H1 (cell line): ENCODE results near the gene MOGAT3. TPM values are rescaled to one million over a fixed set of nuclear protein-coding genes. Genes with fewer than 3 reads are reported as not detected.

Experiments
- CTCF ChIA-PET: fragments of 300-600 bp; sonication (Branson Sonifier 250); formaldehyde crosslinking; loops from one replicate; lab custom pipeline; 2021; ENCODE audit not compliant: partially characterized antibody; lab: Charles Lee
- POLR2A ChIA-PET: fragments of 300-600 bp; sonication (Branson Sonifier 250); formaldehyde crosslinking; loops from one replicate; lab custom pipeline; 2021; ENCODE audit warnings: inconsistent platforms; ENCODE audit not compliant: partially characterized antibody; lab: Charles Lee
- DNase-seq, 2 experiments: peaks; one replicate each; pipeline versions ENCODE4 v3.0.0 to v3.0.0-alpha.2; 2010 to 2022; ENCODE audit warnings: low spot score in 2 of 2, low read depth in 1 of 2, mixed read lengths in 1 of 2
- FAIRE-seq: peaks from 2 replicates; lab custom pipeline; 2011; peaks lifted over from hg19 to GRCh38; lab: Jason Lieb, UNC
- H2AFZ ChIP-seq: 2 replicates; pipeline ENCODE4 v1.8.1; 2012; ENCODE audit warnings: low read length, inconsistent platforms
- H2AK5ac ChIP-seq: 2 replicates; pipeline ENCODE4 v1.6.1; 2013; ENCODE audit warnings: low read depth, low read length
- H2BK120ac ChIP-seq: replicated peaks from 2 replicates; pipeline ENCODE3; 2013; ENCODE audit warnings: low read depth, low read length, inconsistent platforms
- H2BK12ac ChIP-seq: 2 replicates; pipeline ENCODE4 v1.6.1; 2013; ENCODE audit warnings: low read depth, low read length
- H2BK15ac ChIP-seq: 2 replicates; pipeline ENCODE4 v1.6.1; 2013; ENCODE audit warnings: low read length
- H2BK20ac ChIP-seq: 2 replicates; pipeline ENCODE4 v1.6.1; 2013; ENCODE audit warnings: low read length
- H2BK5ac ChIP-seq: 2 replicates; pipeline ENCODE4 v1.6.1; 2013; ENCODE audit warnings: low read depth, low read length
- H3K14ac ChIP-seq: 2 replicates; pipeline ENCODE4 v1.6.1; 2013; ENCODE audit warnings: inconsistent platforms; ENCODE audit not compliant: insufficient read length
- H3K18ac ChIP-seq: 2 replicates; pipeline ENCODE4 v1.6.1; 2013; ENCODE audit warnings: low read length; ENCODE audit errors: extremely low read depth
- H3K23ac ChIP-seq: 2 replicates; pipeline ENCODE4 v1.6.1; 2013; ENCODE audit warnings: inconsistent platforms; ENCODE audit not compliant: insufficient read length
- H3K23me2 ChIP-seq: 2 replicates; pipeline ENCODE4 v1.6.1; 2013; ENCODE audit warnings: low read depth, low read length
- H3K27ac ChIP-seq: 2 replicates; pipeline ENCODE4 v1.6.1; 2011; ENCODE audit warnings: low read depth, low read length, inconsistent platforms
- H3K27me3 ChIP-seq, 4 experiments: replicated peaks in 1 of 4; 1 replicate in 1 of 4; 2 replicates in 3 of 4; pipeline versions ENCODE4 v1.6.1 to v1.8.1; 2011 to 2013; ENCODE audit warnings: low read length in 3 of 4, mild to moderate bottlenecking in 3 of 4, inconsistent platforms in 2 of 4, mixed read lengths in 2 of 4, moderate library complexity in 1 of 4; ENCODE audit not compliant: control insufficient read depth in 3 of 4, insufficient read depth in 3 of 4; ENCODE audit errors: extremely low read depth in 1 of 4
- H3K36me3 ChIP-seq, 4 experiments: 2 replicates each; pipeline versions ENCODE4 v1.6.1 to v1.8.1; 2011 to 2013; ENCODE audit warnings: mild to moderate bottlenecking in 4 of 4, low read length in 3 of 4, moderate library complexity in 2 of 4, control low read depth in 1 of 4, inconsistent platforms in 1 of 4; ENCODE audit not compliant: insufficient read depth in 4 of 4, control insufficient read depth in 2 of 4
- H3K4ac ChIP-seq: replicated peaks from 2 replicates; pipeline ENCODE3; 2013; ENCODE audit warnings: low read length, low read depth, mixed read lengths, inconsistent platforms; ENCODE audit not compliant: insufficient read length
- H3K4me1 ChIP-seq, 4 experiments: replicated peaks in 1 of 4; 1 replicate in 1 of 4; 2 replicates in 3 of 4; pipeline versions ENCODE4 v1.6.1 to v1.8.1; 2011 to 2013; ENCODE audit warnings: low read length in 3 of 4, inconsistent platforms in 2 of 4, mixed read lengths in 1 of 4; ENCODE audit not compliant: insufficient read depth in 4 of 4, control insufficient read depth in 3 of 4
- H3K4me2 ChIP-seq, 2 experiments: 2 replicates each; pipeline versions ENCODE4 v1.6.1 to v1.8.1; 2011 to 2013; ENCODE audit warnings: low read depth in 2 of 2, low read length in 2 of 2, control low read depth in 1 of 2, inconsistent platforms in 1 of 2, mild to moderate bottlenecking in 1 of 2; ENCODE audit not compliant: insufficient read depth in 1 of 2
- H3K4me3 ChIP-seq, 4 experiments: fragments of 200-600, 300-600 bp in 1 of 4; sonication (generic), shearing (Covaris generic), sonication (Bioruptor Twin) in 1 of 4; 2 replicates each; pipeline versions ENCODE4 v1.5.1 to v1.8.1; 2011 to 2016; ENCODE audit warnings: low read length in 4 of 4, low read depth in 3 of 4, control low read depth in 2 of 4, inconsistent platforms in 2 of 4, mild to moderate bottlenecking in 2 of 4, mixed read lengths in 1 of 4, moderate library complexity in 1 of 4; ENCODE audit not compliant: insufficient read depth in 2 of 4; ENCODE audit errors: extremely low read depth in 1 of 4
- H3K56ac ChIP-seq: replicated peaks from 2 replicates; pipeline ENCODE3; 2013; ENCODE audit warnings: low read depth, mild to moderate bottlenecking, mixed read lengths, low read length, inconsistent platforms; ENCODE audit not compliant: insufficient read length
- H3K79me1 ChIP-seq: 2 replicates; pipeline ENCODE4 v1.6.1; 2013; ENCODE audit warnings: low read depth, low read length, control low read depth
- H3K79me2 ChIP-seq, 2 experiments: 2 replicates each; pipeline versions ENCODE4 v1.6.1 to v1.8.1; 2012 to 2013; ENCODE audit warnings: low read length in 2 of 2, mild to moderate bottlenecking in 2 of 2, inconsistent platforms in 1 of 2; ENCODE audit not compliant: insufficient read depth in 2 of 2, control insufficient read depth in 1 of 2
- H3K9ac ChIP-seq, 4 experiments: replicated peaks in 1 of 4; 1 replicate in 1 of 4; 2 replicates in 3 of 4; pipeline versions ENCODE4 v1.6.1 to v1.8.1; 2011 to 2013; ENCODE audit warnings: low read depth in 3 of 4, low read length in 3 of 4, control low read depth in 2 of 4, mild to moderate bottlenecking in 2 of 4, moderate library complexity in 2 of 4, inconsistent platforms in 1 of 4; ENCODE audit errors: extremely low read depth in 1 of 4
- H3K9me3 ChIP-seq, 2 experiments: 2 replicates each; pipeline versions ENCODE4 v1.6.1 to v1.8.1; 2012 to 2013; ENCODE audit warnings: mild to moderate bottlenecking in 2 of 2, moderate library complexity in 2 of 2, control low read depth in 1 of 2, inconsistent platforms in 1 of 2, low read depth in 1 of 2, low read length in 1 of 2, mixed read lengths in 1 of 2; ENCODE audit not compliant: insufficient read depth in 2 of 2
- H4K20me1 ChIP-seq, 2 experiments: replicated peaks in 1 of 2; 2 replicates each; pipeline versions ENCODE3 to v1.8.1; 2011 to 2013; ENCODE audit warnings: inconsistent platforms in 2 of 2, low read length in 2 of 2, mild to moderate bottlenecking in 1 of 2; ENCODE audit not compliant: insufficient read depth in 2 of 2, control insufficient read depth in 1 of 2
- H4K5ac ChIP-seq: 2 replicates; pipeline ENCODE4 v1.6.1; 2013; ENCODE audit warnings: low read length, low read depth, mixed read lengths, inconsistent platforms; ENCODE audit not compliant: insufficient read length
- H4K8ac ChIP-seq: 2 replicates; pipeline ENCODE4 v1.8.0; 2013; ENCODE audit warnings: mild to moderate bottlenecking, moderate library complexity, low read length, inconsistent platforms; ENCODE audit not compliant: insufficient read depth; ENCODE audit errors: extremely low read depth
- H4K91ac ChIP-seq: replicated peaks from 2 replicates; pipeline ENCODE3; 2013; ENCODE audit warnings: low read length, mixed read lengths, inconsistent platforms; ENCODE audit not compliant: insufficient read length
- CTBP2 ChIP-seq: IDR thresholded peaks from 2 replicates; pipeline ENCODE4 v1.7.0; 2011; ENCODE audit warnings: borderline replicate concordance, mild to moderate bottlenecking, moderate library complexity, mixed read lengths, low read length; ENCODE audit not compliant: insufficient read depth, insufficient read length
- WGBS, 2 experiments: shearing (Covaris generic) in 1 of 2; methylation state at CpG; one replicate each; pipeline versions ENCODE4 v1.1.6 to v1.1.7; 2013 to 2015; ENCODE audit warnings: low lambda C conversion rate in 2 of 2, mixed read lengths in 2 of 2, inconsistent platforms in 1 of 2, low coverage in 1 of 2, missing lambda C conversion rate in 1 of 2; ENCODE audit not compliant: insufficient replicate concordance in 2 of 2, insufficient coverage in 1 of 2, insufficient read length in 1 of 2; ENCODE audit errors: extremely low coverage in 1 of 2, missing lambda C conversion rate in 1 of 2; 5-methylcytosine and 5-hydroxymethylcytosine counted together
- polyA plus RNA-seq, 7 experiments: library from polyadenylated mRNA; depleted of rRNA in 3 of 7; stranded (reverse) in 5 of 7; unstranded in 2 of 7; fragments of >200 nt in 5 of 7; fragments of 200-250 nt in 2 of 7; gene quantifications; 1 replicate in 5 of 7; 2 replicates in 1 of 7; 4 replicates in 1 of 7; pipeline versions ENCODE4 v1.2.1 to v1.2.3, GENCODE V29; 2011 to 2013; ENCODE audit warnings: missing spikeins in 2 of 7, mixed read lengths in 2 of 7
- total RNA-seq: library from RNA; stranded (reverse); fragmentation: NEBNext Ultra II Directional; extraction: Animal tissue kit (Norgen Biotek cat#: 25700); gene quantifications from 2 replicates; pipeline ENCODE4 v1.2.1, GENCODE V29; 2021

MOGAT3 gene
- total and polyA plus RNA-seq, 2 of the 8 experiments (the other 6 are each of a cell fraction or from before 2014, with no cell fraction given) = 0.21 to 0.82 TPM

DNA sequence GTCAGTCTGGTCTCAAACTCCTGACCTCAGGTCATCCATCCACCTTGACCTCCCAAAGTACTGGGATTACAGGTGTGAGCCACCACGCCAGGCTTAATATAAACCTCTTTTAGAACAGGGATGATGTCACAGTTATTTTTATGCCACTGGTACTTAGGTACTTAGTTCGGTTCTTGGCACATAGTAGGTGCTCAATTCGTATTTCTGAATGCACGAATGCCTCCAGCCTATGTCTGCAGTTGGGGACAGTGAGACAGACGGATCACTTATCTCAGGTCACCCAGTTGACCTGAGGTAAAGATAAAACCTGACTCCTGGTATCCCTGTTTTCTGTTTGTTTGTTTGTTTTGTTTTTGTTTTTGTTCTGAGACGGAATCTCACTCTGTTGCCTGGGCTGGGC, 14.6 kb downstream of the MOGAT3 start:
- Histone ChIP-seq H3K56ac (no peak overlapping the region), H4K91ac (no peak overlapping the region), H4K5ac (no peak overlapping the region), H2BK120ac (no peak overlapping the region), H2BK15ac (no peak overlapping the region), H3K36me3 (no peaks in the 10 kb centered on the region), H2BK5ac (no peak overlapping the region), H3K18ac (no peak overlapping the region), H4K8ac (no peak overlapping the region), H3K4me1 (peaks cover 0 to 2% (median under 1%) of the 10 kb centered on the region in 4 experiments; a peak in 3 of 7 replicates), H3K9me3 (no peaks in the 10 kb centered on the region), H3K79me2 (no peaks in the 10 kb centered on the region), H2BK20ac (no peak overlapping the region), H2AK5ac (no peak overlapping the region), H2AFZ (no peak overlapping the region), H3K4me2 (no peak overlapping the region), H3K23me2 (no peaks in the 10 kb centered on the region), H4K20me1 (no peaks in the 10 kb centered on the region), H2BK12ac (no peak overlapping the region), H3K4ac (no peak overlapping the region), H3K23ac (no peak overlapping the region), H3K79me1 (no peaks in the 10 kb centered on the region), H3K4me3 (no peak overlapping the region), H3K27me3 (peaks cover 0 to 3% (median 1%) of the 10 kb centered on the region in 4 experiments; a peak in 1 of 7 replicates), H3K9ac (no peak overlapping the region), H3K27ac (no peak overlapping the region), H3K14ac (no peak overlapping the region)
- FAIRE-seq = no peak
- WGBS, 2 experiments = 87% methylated on average over 6 of the region's 6 CpGs; no CpG with 5 or more reads in 1 of the 2 experiments
- ChIA-PET POLR2A (interaction anchor here (1.1 kb wide), 1 partner anchor 19 kb away, joined by 3 read pairs; no protein-coding TSS in a partner anchor), CTCF (interaction anchor here (1.2 to 1.6 kb wide), 3 partner anchors 9 to 44 kb away, joined by 4 to 6 read pairs (median 5); no protein-coding TSS in a partner anchor)
- TF ChIP-seq CTBP2 = no peak
- DNase-seq = no peak
